A549 (cell line): ENCODE results near the gene ZNF622. TPM values are rescaled to one million over a fixed set of nuclear protein-coding genes. Genes with fewer than 3 reads are reported as not detected.

Source experiments
- ATAC-seq, 2 experiments: fragments of 200-7000 bp in 1 of 2; fragments of >200 bp in 1 of 2; cut with Nextera tagmentation in 1 of 2; cut with Tn5 transposase in 1 of 2; 3 replicates each; pipeline versions ENCODE4 v1.8.0 to v1.9.1; 2018 to 2020; ENCODE audit warnings: mild to moderate bottlenecking in 1 of 2, moderate library complexity in 1 of 2
- CTCF ChIA-PET: fragments of 300-600 bp; sonication (Branson Sonifier 250); formaldehyde crosslinking; extraction: SDS; loops from one replicate; lab custom pipeline; 2021; ENCODE audit warnings: antibody characterized with exemption, inconsistent platforms; lab: Yijun Ruan, JAX
- POLR2A ChIA-PET: fragments of 350-600 bp; formaldehyde crosslinking; extraction: SDS; loops from one replicate; lab custom pipeline; 2021; ENCODE audit warnings: antibody characterized with exemption, inconsistent platforms; lab: Yijun Ruan, JAX
- DNase-seq, 2 experiments: peaks; one replicate each; pipeline versions ENCODE4 v3.0.0 to v3.0.0-alpha.2; 2011 to 2016; ENCODE audit warnings: low read depth in 1 of 2, low spot score in 1 of 2
- FAIRE-seq: peaks from 2 replicates; lab custom pipeline; 2011; peaks lifted over from hg19 to GRCh38; lab: Jason Lieb, UNC
- H3K27ac ChIP-seq, 2 experiments: fragments of >200 bp; sonication (Bioruptor Twin); formaldehyde crosslinking; 3 replicates each; pipeline ENCODE4 v1.5.1; 2016 to 2017
- H3K4me1 ChIP-seq: fragments of >200 bp; sonication (Bioruptor Twin); formaldehyde crosslinking; 3 replicates; pipeline ENCODE4 v1.6.1; 2016
- H3K4me2 ChIP-seq: fragments of >200 bp; sonication (Bioruptor Twin); formaldehyde crosslinking; 3 replicates; pipeline ENCODE4 v1.6.1; 2016
- H3K4me3 ChIP-seq: fragments of >200 bp; sonication (Bioruptor Twin); formaldehyde crosslinking; 3 replicates; pipeline ENCODE4 v1.5.1; 2016
- H3K9me3 ChIP-seq: fragments of >200 bp; sonication (Bioruptor Twin); formaldehyde crosslinking; 3 replicates; pipeline ENCODE4 v1.6.1; 2016
- CBX2 ChIP-seq: fragments of 200-600 bp; sonication (generic); IDR thresholded peaks from 2 replicates; pipeline ENCODE4 v1.6.1; 2016; ENCODE audit warnings: low read depth, mild to moderate bottlenecking, borderline replicate concordance
- CEBPB ChIP-seq, 2 experiments: fragments of >200 bp in 1 of 2; sonication (Bioruptor Twin) in 1 of 2; formaldehyde crosslinking in 1 of 2; IDR thresholded peaks; 2 replicates each; pipeline ENCODE4 v1.6.1; 2012 to 2016
- CHD4 ChIP-seq: fragments of 200-600 bp; sonication (generic); IDR thresholded peaks from 2 replicates; pipeline ENCODE4 v1.6.1; 2016; ENCODE audit warnings: antibody characterized with exemption, mild to moderate bottlenecking, borderline replicate concordance
- EP300 ChIP-seq, 2 experiments: fragments of >200 bp; sonication (Bioruptor Twin); formaldehyde crosslinking; IDR thresholded peaks; 2 replicates in 1 of 2; 3 replicates in 1 of 2; pipeline ENCODE4 v1.6.1; 2016 to 2017
- FOXS1 ChIP-seq: fragments of 250-450 bp; sonication (Bioruptor Pico); IDR thresholded peaks from 2 replicates; pipeline ENCODE4 v1.5.0; 2020; ENCODE audit warnings: mild to moderate bottlenecking, moderate library complexity
- GATA3 ChIP-seq: IDR thresholded peaks from 2 replicates; pipeline ENCODE4 v1.6.1; 2012; ENCODE audit warnings: borderline replicate concordance
- HDAC2 ChIP-seq: fragments of 200-600 bp; sonication (generic); IDR thresholded peaks from 2 replicates; pipeline ENCODE4 v1.6.1; 2016
- HOXA7 ChIP-seq: fragments of 250-450 bp; sonication (Bioruptor Pico); IDR thresholded peaks from 2 replicates; pipeline ENCODE4 v1.5.0; 2020; ENCODE audit warnings: mild to moderate bottlenecking, moderate library complexity
- HOXB5 ChIP-seq: fragments of 250-450 bp; sonication (Bioruptor Pico); IDR thresholded peaks from 2 replicates; pipeline ENCODE4 v1.5.0; 2020; ENCODE audit warnings: mild to moderate bottlenecking, moderate library complexity
- MAX ChIP-seq: IDR thresholded peaks from 2 replicates; pipeline ENCODE4 v1.6.1; 2012
- NFE2L2 ChIP-seq: fragments of 150-350 bp; conservative IDR thresholded peaks from 2 replicates; pipeline ENCODE4 v1.6.1; 2014; ENCODE audit warnings: low read length
- NPAS2 ChIP-seq: fragments of 250-450 bp; sonication (Bioruptor Pico); IDR thresholded peaks from 2 replicates; pipeline ENCODE4 v1.8.0; 2022; ENCODE audit warnings: mild to moderate bottlenecking, moderate library complexity, borderline replicate concordance
- NR3C1 ChIP-seq: fragments of >200 bp; sonication (Bioruptor Twin); formaldehyde crosslinking; IDR thresholded peaks from 3 replicates; pipeline ENCODE4 v1.6.1; 2017
- POLR2A ChIP-seq: IDR thresholded peaks from 2 replicates; pipeline ENCODE4 v1.6.1; 2012; ENCODE audit warnings: mild to moderate bottlenecking, low read length
- WGBS: methylation state at CpG from one replicate; pipeline ENCODE4 v1.1.6; 2017; ENCODE audit errors: missing lambda C conversion rate; 5-methylcytosine and 5-hydroxymethylcytosine counted together
- polyA plus RNA-seq, 4 experiments: library from polyadenylated mRNA; depleted of rRNA in 3 of 4; stranded (reverse); fragments of >200 nt; fragmentation: RNase III in 1 of 4; extraction: RNeasy Plus Mini Kit Qiagen cat#74134 plus additional on column Dnase treatment in 1 of 4; gene quantifications; 2 replicates in 3 of 4; 3 replicates in 1 of 4; pipeline ENCODE4 v1.2.3, GENCODE V29; 2011 to 2017
- TF ChIP-seq, protein P1 (sequence below): fragments of 250-450 bp; sonication (Bioruptor Pico); IDR thresholded peaks from 2 replicates; pipeline ENCODE4 v1.5.0; 2020; ENCODE audit warnings: low read depth, mild to moderate bottlenecking, moderate library complexity
- TF ChIP-seq, protein P2 (sequence below): fragments of 200-600 bp; sonication (generic); IDR thresholded peaks from 2 replicates; pipeline ENCODE4 v1.6.1; 2016; ENCODE audit warnings: antibody characterized with exemption, mild to moderate bottlenecking, moderate library complexity
- TF ChIP-seq, protein P3 (sequence below): fragments of >200 bp; sonication (Bioruptor Twin); formaldehyde crosslinking; IDR thresholded peaks from 3 replicates; pipeline ENCODE4 v1.6.1; 2016
- TF ChIP-seq, protein P4 (sequence below): IDR thresholded peaks from 2 replicates; pipeline ENCODE4 v1.6.1; 2012

ZNF622 gene
- polyA plus RNA-seq, 2 of the 4 experiments (the other 2 are of a cell fraction): 23.2 to 38.0 TPM

DNA sequence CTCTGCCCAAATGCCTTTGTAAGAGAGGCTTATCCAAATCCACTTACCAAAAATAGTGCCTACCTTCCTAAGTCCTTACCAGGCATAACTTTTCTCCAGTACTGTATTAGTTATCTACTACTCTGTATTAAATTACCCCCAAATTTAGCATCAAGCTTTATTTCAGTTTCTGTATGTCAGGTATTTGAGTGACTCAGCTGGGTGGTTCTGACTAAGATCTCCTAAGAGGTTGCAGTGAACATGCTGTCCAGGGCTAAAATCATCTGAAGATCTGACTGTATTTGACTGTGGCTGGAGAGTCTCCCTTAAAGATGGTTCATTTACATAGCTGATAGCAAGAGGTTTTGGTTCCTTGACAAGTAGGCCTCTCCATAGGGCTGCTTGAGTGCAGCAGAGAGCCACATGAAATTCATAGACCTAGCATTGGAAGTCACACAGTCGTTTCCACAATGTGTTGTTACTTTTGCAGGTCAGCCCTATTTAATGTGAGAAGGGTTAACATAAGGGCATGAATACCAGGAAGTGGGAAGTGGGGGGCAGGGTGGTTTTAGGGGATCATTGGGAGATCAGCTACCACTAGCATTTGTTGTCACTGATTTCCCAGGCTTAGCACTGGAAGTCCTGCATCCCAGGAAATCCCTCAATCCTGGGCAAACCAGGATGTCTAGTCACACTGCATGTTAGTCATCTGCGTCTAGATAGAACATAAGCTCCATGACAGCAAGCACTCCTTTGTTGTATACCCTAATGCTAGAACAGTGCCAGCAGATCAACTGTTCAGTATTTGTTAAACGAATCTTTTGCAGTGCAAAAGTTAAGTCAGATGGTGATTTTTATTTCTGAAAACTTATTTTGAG is 2.0 kb upstream of the ZNF622 start:
- H3K4me1 ChIP-seq: peaks cover 34% of the 10 kb centered on the region
- CTCF ChIA-PET: interaction anchor here (0.9 to 2.4 kb wide), 4 partner anchors 9 to 23 kb away, joined by 3 to 11 read pairs (median 6); no protein-coding TSS in a partner anchor
- WGBS: 56% methylated on average over 3 of the region's 3 CpGs
- POLR2A ChIA-PET: interaction anchor here (1.3 kb wide), 1 partner anchor 79 kb away, joined by 3 read pairs; no protein-coding TSS in a partner anchor
- FAIRE-seq (no peak), ATAC-seq (no peak), DNase-seq (no peak)
- TF ChIP-seq, protein P1, sequence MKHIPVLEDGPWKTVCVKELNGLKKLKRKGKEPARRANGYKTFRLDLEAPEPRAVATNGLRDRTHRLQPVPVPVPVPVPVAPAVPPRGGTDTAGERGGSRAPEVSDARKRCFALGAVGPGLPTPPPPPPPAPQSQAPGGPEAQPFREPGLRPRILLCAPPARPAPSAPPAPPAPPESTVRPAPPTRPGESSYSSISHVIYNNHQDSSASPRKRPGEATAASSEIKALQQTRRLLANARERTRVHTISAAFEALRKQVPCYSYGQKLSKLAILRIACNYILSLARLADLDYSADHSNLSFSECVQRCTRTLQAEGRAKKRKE: no peak
- no peak for TF ChIP-seq HOXB5 (CRISPR knock-in tag)
- no peak for TF ChIP-seq CBX2
- no peak for TF ChIP-seq CHD4
- TF ChIP-seq EP300 (IDR thresholded peaks at IDR 0.05): no peak
- no peak for TF ChIP-seq NFE2L2
- TF ChIP-seq POLR2A: no peak
- no peak for TF ChIP-seq FOXS1
- no peak for TF ChIP-seq CEBPB (IDR thresholded peaks at IDR 0.05)
- TF ChIP-seq NPAS2: no peak
- no peaks in the 10 kb centered on the region for H3K9me3 ChIP-seq
- no peak overlapping the region; a peak in 1 of 6 replicates for H3K27ac ChIP-seq
- no peak overlapping the region for H3K4me3 ChIP-seq
- H3K4me2 ChIP-seq: peak overlapping the region; percentile 87

GRCh38 chr5:16464664-16465543 is 696 bp downstream of the ZNF622 start:
- Histone ChIP-seq H3K27ac (peak overlapping the region; percentile 81 to 97), H3K9me3 (no peaks in the 10 kb centered on the region), H3K4me2 (peak overlapping the region; percentile 70), H3K4me1 (peaks cover 44% of the 10 kb centered on the region), H3K4me3 (peak overlapping the region; percentile 80)
- no peak for FAIRE-seq
- ATAC-seq: peak; percentile 11 to 32; a peak in 4 of 6 replicates
- TF ChIP-seq GATA3 (no peak), FOXS1 (no peak), CEBPB (IDR thresholded peaks at IDR 0.05) (no peak), HDAC2 (no peak), NR3C1 (no peak), HOXA7 (CRISPR knock-in tag) (no peak), MAX (no peak)
- TF ChIP-seq, protein P2, sequence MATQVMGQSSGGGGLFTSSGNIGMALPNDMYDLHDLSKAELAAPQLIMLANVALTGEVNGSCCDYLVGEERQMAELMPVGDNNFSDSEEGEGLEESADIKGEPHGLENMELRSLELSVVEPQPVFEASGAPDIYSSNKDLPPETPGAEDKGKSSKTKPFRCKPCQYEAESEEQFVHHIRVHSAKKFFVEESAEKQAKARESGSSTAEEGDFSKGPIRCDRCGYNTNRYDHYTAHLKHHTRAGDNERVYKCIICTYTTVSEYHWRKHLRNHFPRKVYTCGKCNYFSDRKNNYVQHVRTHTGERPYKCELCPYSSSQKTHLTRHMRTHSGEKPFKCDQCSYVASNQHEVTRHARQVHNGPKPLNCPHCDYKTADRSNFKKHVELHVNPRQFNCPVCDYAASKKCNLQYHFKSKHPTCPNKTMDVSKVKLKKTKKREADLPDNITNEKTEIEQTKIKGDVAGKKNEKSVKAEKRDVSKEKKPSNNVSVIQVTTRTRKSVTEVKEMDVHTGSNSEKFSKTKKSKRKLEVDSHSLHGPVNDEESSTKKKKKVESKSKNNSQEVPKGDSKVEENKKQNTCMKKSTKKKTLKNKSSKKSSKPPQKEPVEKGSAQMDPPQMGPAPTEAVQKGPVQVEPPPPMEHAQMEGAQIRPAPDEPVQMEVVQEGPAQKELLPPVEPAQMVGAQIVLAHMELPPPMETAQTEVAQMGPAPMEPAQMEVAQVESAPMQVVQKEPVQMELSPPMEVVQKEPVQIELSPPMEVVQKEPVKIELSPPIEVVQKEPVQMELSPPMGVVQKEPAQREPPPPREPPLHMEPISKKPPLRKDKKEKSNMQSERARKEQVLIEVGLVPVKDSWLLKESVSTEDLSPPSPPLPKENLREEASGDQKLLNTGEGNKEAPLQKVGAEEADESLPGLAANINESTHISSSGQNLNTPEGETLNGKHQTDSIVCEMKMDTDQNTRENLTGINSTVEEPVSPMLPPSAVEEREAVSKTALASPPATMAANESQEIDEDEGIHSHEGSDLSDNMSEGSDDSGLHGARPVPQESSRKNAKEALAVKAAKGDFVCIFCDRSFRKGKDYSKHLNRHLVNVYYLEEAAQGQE: no peak
- TF ChIP-seq, protein P3, sequence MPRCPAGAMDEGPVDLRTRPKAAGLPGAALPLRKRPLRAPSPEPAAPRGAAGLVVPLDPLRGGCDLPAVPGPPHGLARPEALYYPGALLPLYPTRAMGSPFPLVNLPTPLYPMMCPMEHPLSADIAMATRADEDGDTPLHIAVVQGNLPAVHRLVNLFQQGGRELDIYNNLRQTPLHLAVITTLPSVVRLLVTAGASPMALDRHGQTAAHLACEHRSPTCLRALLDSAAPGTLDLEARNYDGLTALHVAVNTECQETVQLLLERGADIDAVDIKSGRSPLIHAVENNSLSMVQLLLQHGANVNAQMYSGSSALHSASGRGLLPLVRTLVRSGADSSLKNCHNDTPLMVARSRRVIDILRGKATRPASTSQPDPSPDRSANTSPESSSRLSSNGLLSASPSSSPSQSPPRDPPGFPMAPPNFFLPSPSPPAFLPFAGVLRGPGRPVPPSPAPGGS: no peak
- TF ChIP-seq, protein P4, sequence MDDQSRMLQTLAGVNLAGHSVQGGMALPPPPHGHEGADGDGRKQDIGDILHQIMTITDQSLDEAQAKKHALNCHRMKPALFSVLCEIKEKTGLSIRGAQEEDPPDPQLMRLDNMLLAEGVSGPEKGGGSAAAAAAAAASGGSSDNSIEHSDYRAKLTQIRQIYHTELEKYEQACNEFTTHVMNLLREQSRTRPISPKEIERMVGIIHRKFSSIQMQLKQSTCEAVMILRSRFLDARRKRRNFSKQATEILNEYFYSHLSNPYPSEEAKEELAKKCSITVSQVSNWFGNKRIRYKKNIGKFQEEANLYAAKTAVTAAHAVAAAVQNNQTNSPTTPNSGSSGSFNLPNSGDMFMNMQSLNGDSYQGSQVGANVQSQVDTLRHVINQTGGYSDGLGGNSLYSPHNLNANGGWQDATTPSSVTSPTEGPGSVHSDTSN: no peak
- CTCF ChIA-PET: interaction anchor here (0.6 to 1.3 kb wide), 2 partner anchors 13 to 501 kb away, joined by 3 to 4 read pairs; no protein-coding TSS in a partner anchor
- WGBS: 13% methylated on average over 33 of the region's 40 CpGs
- POLR2A ChIA-PET: no interaction called here
- DNase-seq: no peak
